ENCODE measurements around the gene RPL7A.

DNA sequence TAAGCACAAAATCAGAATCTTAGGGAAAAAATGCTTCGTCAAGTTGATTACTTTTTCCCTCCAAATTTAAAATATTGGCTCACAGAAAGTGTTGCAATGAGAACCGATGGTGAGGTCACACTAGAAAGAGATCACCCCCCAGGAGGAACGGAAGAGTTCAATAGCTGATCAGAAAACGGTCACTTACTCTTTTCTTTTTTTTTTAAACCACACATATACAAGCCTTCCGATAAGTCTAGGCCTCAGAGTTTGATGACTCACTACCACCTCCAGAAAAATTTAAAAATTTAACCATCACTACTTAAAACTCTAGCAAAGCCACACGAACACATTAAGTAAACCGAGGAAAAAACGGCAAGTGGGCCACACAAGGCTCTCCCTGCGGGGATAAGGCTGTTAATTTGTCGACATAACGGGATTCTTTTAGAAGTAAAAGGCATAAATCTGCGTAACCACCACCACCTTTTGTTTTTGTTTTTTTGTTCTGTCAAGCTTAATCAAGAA lies 26.6 kb downstream of the RPL7A start:
- no peak for TF ChIP-seq CTCF (conservative IDR thresholded peaks at IDR 0.05; ENCODE audit: low read length)
- no peak for TF ChIP-seq EZH2phosphoT487 (IDR thresholded peaks at IDR 0.05; ENCODE audit: borderline replicate concordance, low read depth, low read length)

Measured in OCI-LY7 (cell line).